K562 (cell line): ENCODE measurements around the gene PACS2. TPM values are rescaled to one million over a fixed set of nuclear protein-coding genes. Genes with fewer than 3 reads are reported as not detected.

ENCODE experiments used
- ATAC-seq: fragments of 200-7000 bp; cut with Tn5 transposase; 3 replicates; pipeline ENCODE4 v1.9.1; 2020; ENCODE audit warnings: moderate library complexity
- BruUV-seq: library from RNA; stranded (reverse); fragments of 400-500 nt; replicated peaks from 2 replicates; lab custom pipeline; 2021; lab: Mats Ljungman, UMichigan
- CTCF ChIA-PET: fragments of 300-600 bp; formaldehyde crosslinking; extraction: SDS; loops from one replicate; lab custom pipeline; 2021; ENCODE audit warnings: low intra/inter-chr PET ratio; lab: Yijun Ruan, JAX
- POLR2A ChIA-PET: fragments of 300-600, 350-650 bp; sonication (Branson Sonifier 250); formaldehyde crosslinking; extraction: SDS; loops from one replicate; lab custom pipeline; 2021; ENCODE audit warnings: antibody characterized with exemption, inconsistent platforms; lab: Yijun Ruan, JAX
- DNase-seq, 4 experiments: peaks; one replicate each; pipeline versions ENCODE4 v3.0.0 to v3.0.0-alpha.2; 2011 to 2018; ENCODE audit warnings: low spot score in 3 of 4, mixed read lengths in 3 of 4; ENCODE audit errors: extremely low read depth in 1 of 4
- FAIRE-seq: peaks from 2 replicates; lab custom pipeline; 2011; peaks lifted over from hg19 to GRCh38; lab: Jason Lieb, UNC
- H2AFZ ChIP-seq: 2 replicates; pipeline ENCODE4 v1.6.0; 2011; ENCODE audit warnings: low read depth, low read length, control low read depth, inconsistent platforms
- H3K27ac ChIP-seq: fragments of 200-600 bp; 3 replicates; pipeline ENCODE4 v1.8.0; 2011; ENCODE audit warnings: low read depth, mild to moderate bottlenecking, control low read depth, inconsistent platforms, low read length, moderate library complexity, mixed read lengths; ENCODE audit errors: extremely low read depth
- H3K27me3 ChIP-seq, 2 experiments: fragments of 300-600 bp in 1 of 2; 2 replicates in 1 of 2; 3 replicates in 1 of 2; pipeline versions ENCODE4 v1.6.0 to v1.8.0; 2011; ENCODE audit warnings: inconsistent platforms in 2 of 2, low read length in 2 of 2, mild to moderate bottlenecking in 1 of 2, mixed read lengths in 1 of 2, moderate library complexity in 1 of 2; ENCODE audit not compliant: control insufficient read depth in 2 of 2, insufficient read depth in 2 of 2
- H3K36me3 ChIP-seq: fragments of 300-600 bp; 3 replicates; pipeline ENCODE4 v1.8.0; 2011; ENCODE audit warnings: mild to moderate bottlenecking, low read length, inconsistent platforms; ENCODE audit not compliant: control insufficient read depth, insufficient read depth
- H3K4me1 ChIP-seq, 2 experiments: fragments of 200-600 bp in 1 of 2; replicated peaks in 1 of 2; 2 replicates in 1 of 2; 3 replicates in 1 of 2; pipeline versions ENCODE4 v1.5.1 to v1.8.0; 2011; ENCODE audit warnings: inconsistent platforms in 2 of 2, low read length in 2 of 2, mild to moderate bottlenecking in 1 of 2, mixed read lengths in 1 of 2, moderate library complexity in 1 of 2; ENCODE audit not compliant: control insufficient read depth in 2 of 2, insufficient read depth in 2 of 2
- H3K4me2 ChIP-seq: 2 replicates; pipeline ENCODE4 v1.6.1; 2011; ENCODE audit warnings: low read length, control low read depth, inconsistent platforms, mixed read lengths; ENCODE audit not compliant: insufficient read depth
- H3K4me3 ChIP-seq: fragments of 200-600 bp; sonication (generic), shearing (Covaris generic); 2 replicates; pipeline ENCODE4 v1.5.1; 2016; ENCODE audit warnings: control low read depth, inconsistent platforms
- H3K79me2 ChIP-seq: fragments of 200-600 bp; 3 replicates; pipeline ENCODE4 v1.8.0; 2011; ENCODE audit warnings: low read length, inconsistent platforms; ENCODE audit not compliant: control insufficient read depth, insufficient read depth
- H3K9ac ChIP-seq, 2 experiments: 2 replicates each; pipeline versions ENCODE4 v1.6.0 to v1.6.1; 2011; ENCODE audit warnings: low read depth in 2 of 2, low read length in 2 of 2, control low read depth in 1 of 2, inconsistent platforms in 1 of 2, mild to moderate bottlenecking in 1 of 2, mixed read lengths in 1 of 2; ENCODE audit not compliant: insufficient read depth in 1 of 2
- H3K9me1 ChIP-seq: one replicate; pipeline ENCODE4 v1.6.0; 2011; ENCODE audit warnings: inconsistent platforms, mild to moderate bottlenecking, low read length, moderate library complexity; ENCODE audit not compliant: control insufficient read depth, insufficient read depth
- H3K9me3 ChIP-seq: replicated peaks from 2 replicates; pipeline ENCODE4 v1.5.1; 2011; ENCODE audit warnings: low read depth, low read length, inconsistent platforms; ENCODE audit not compliant: control insufficient read depth, insufficient read depth
- H4K20me1 ChIP-seq: replicated peaks from 2 replicates; pipeline ENCODE4 v1.6.1; 2011; ENCODE audit warnings: low read length, inconsistent platforms, mixed read lengths; ENCODE audit not compliant: control insufficient read depth, insufficient read depth
- EHMT2 ChIP-seq: fragments of 450-650 bp; IDR thresholded peaks from 2 replicates; pipeline ENCODE4 v1.6.1; 2018; ENCODE audit warnings: antibody characterized with exemption
- HES1 ChIP-seq: fragments of 450-650 bp; IDR thresholded peaks from 2 replicates; pipeline ENCODE4 v1.6.1; 2016; ENCODE audit warnings: low read depth, mild to moderate bottlenecking, moderate library complexity
- NFIX ChIP-seq: fragments of 250-450 bp; sonication (Bioruptor Pico); IDR thresholded peaks from 2 replicates; pipeline ENCODE4 v1.4.0; 2020; ENCODE audit warnings: low read depth, mild to moderate bottlenecking, moderate library complexity
- POLR2B ChIP-seq: fragments of 450-650 bp; IDR thresholded peaks from 2 replicates; pipeline ENCODE4 v1.6.1; 2018; ENCODE audit warnings: low read depth; ENCODE audit not compliant: partially characterized antibody
- PTBP1 ChIP-seq: fragments of 200-400 bp; formaldehyde crosslinking; IDR thresholded peaks from 2 replicates; pipeline ENCODE4 v1.6.1; 2017; ENCODE audit warnings: low read depth, low read length
- RB1 ChIP-seq: fragments of 450-650 bp; IDR thresholded peaks from 2 replicates; pipeline ENCODE4 v1.6.1; 2017; ENCODE audit warnings: low read depth, mild to moderate bottlenecking
- TBL1XR1 ChIP-seq, 2 experiments: IDR thresholded peaks; 2 replicates each; pipeline ENCODE4 v1.6.1; 2012; ENCODE audit warnings: improper control_type of control experiment in 2 of 2, low read length in 2 of 2, mild to moderate bottlenecking in 1 of 2
- TRIM25 ChIP-seq: fragments of 450-650 bp; IDR thresholded peaks from 2 replicates; pipeline ENCODE4 v1.7.0; 2016; ENCODE audit warnings: borderline replicate concordance
- XRCC3 ChIP-seq: fragments of 450-650 bp; IDR thresholded peaks from 2 replicates; pipeline ENCODE4 v1.6.1; 2017; ENCODE audit warnings: mild to moderate bottlenecking, moderate library complexity
- ZBTB17 ChIP-seq: fragments of 450-650 bp; formaldehyde crosslinking; IDR thresholded peaks from 2 replicates; pipeline ENCODE4 v1.4.0; 2020; ENCODE audit warnings: mild to moderate bottlenecking
- ZEB2 ChIP-seq: fragments of 450-650 bp; IDR thresholded peaks from 2 replicates; pipeline ENCODE4 v1.6.1; 2016
- ZNF444 ChIP-seq: fragments of 250-450 bp; sonication (Bioruptor Pico); IDR thresholded peaks from 2 replicates; pipeline ENCODE4 v1.4.0; 2020; ENCODE audit warnings: mild to moderate bottlenecking, moderate library complexity
- WGBS: fragments of 100-300 bp; shearing (Covaris generic); methylation state at CpG from one replicate; pipeline ENCODE4 v1.1.6; 2016; ENCODE audit warnings: low coverage, mixed read lengths; ENCODE audit not compliant: insufficient coverage; ENCODE audit errors: missing lambda C conversion rate; 5-methylcytosine and 5-hydroxymethylcytosine counted together
- in situ Hi-C: fragments of 300-500 bp; cut with MboI; formaldehyde crosslinking; loops from 4 replicates; pipeline ENCODE4 v1.15.0; 2018; ENCODE audit warnings: inconsistent platforms, mixed read lengths
- intact Hi-C: fragments of 100-400 bp; cut with micrococcal nuclease; formaldehyde crosslinking; loops from 2 replicates; pipeline ENCODE4 v1.14.2; 2022
- polyA plus RNA-seq, 8 experiments: library from polyadenylated mRNA; depleted of rRNA in 4 of 8; stranded (reverse) in 5 of 8; unstranded in 3 of 8; fragments of >200 nt; fragmentation: Nextera tagmentation in 2 of 8; fragmentation: Illumina TruSeq in 1 of 8; extraction: Ambion mirVana in 2 of 8; extraction: Trizol in 1 of 8; gene quantifications; 2 replicates each; pipeline versions ENCODE4 v1.2.1 to v1.2.3, GENCODE V29; 2011 to 2014; ENCODE audit warnings: inconsistent platforms in 1 of 8, missing spikeins in 1 of 8
- total RNA-seq, 7 experiments: library from RNA; depleted of rRNA in 6 of 7; stranded (reverse); fragments of >200 nt in 6 of 7; fragmentation: Illumina TruSeq in 2 of 7; extraction: Trizol in 2 of 7; gene quantifications; 2 replicates each; pipeline versions ENCODE4 v1.2.1 to v1.2.3, GENCODE V29; 2011 to 2021; ENCODE audit warnings: low replicate concordance in 1 of 7

Gene PACS2
- total and polyA plus RNA-seq, 9 of the 15 experiments (the other 6 are each of a cell fraction or from before 2014, with no cell fraction given), result 0.11 to 20.8 (median 9.9) TPM

GRCh38 chr14:105394714-105395537 is 80.4 kb downstream of the PACS2 start:
- Histone ChIP-seq H3K27me3 (no peaks in the 10 kb centered on the region), H4K20me1 (no peaks in the 10 kb centered on the region), H3K36me3 (peaks cover 8% of the 10 kb centered on the region; the same call in 2 of the 3 replicates), H3K4me1 (peaks cover 5 to 78% of the 10 kb centered on the region in 2 experiments; a peak in 4 of 5 replicates), H3K4me2 (no peak overlapping the region), H3K9ac (peak overlapping the region in 1 of 2 experiments; percentile 76; a peak in 2 of 4 replicates), H2AFZ (no peak overlapping the region), H3K9me1 (no peaks in the 10 kb centered on the region), H3K4me3 (no peak overlapping the region), H3K9me3 (0 out of 2 replicates have a peak, but pooled peaks cover 3% of the 10 kb centered on the region), H3K79me2 (peaks cover 14% of the 10 kb centered on the region), H3K27ac (no peak overlapping the region)
- DNase-seq (no peak), FAIRE-seq (no peak), ATAC-seq (no peak)
- POLR2A ChIA-PET, result interaction anchor here (0.6 to 1.0 kb wide), 3 partner anchors 10 to 133 kb away, joined by 3 to 4 read pairs (median 3); no protein-coding TSS in a partner anchor
- in situ Hi-C loops, result no loop called here
- intact Hi-C loops, result no loop called here
- 66% methylated on average over 21 of the region's 25 CpGs for WGBS
- no TSS peak for BruUV-seq
- CTCF ChIA-PET, result no interaction called here
- no peak for TF ChIP-seq TRIM25
- TF ChIP-seq ZEB2, result no peak
- no peak for TF ChIP-seq ZNF444 (CRISPR knock-in tag)
- no peak for TF ChIP-seq XRCC3
- no peak for TF ChIP-seq NFIX (CRISPR knock-in tag)
- no peak for TF ChIP-seq EHMT2
- TF ChIP-seq PTBP1, result no peak
- TF ChIP-seq HES1, result no peak
- TF ChIP-seq RB1, result no peak
- no peak for TF ChIP-seq TBL1XR1 (IDR thresholded peaks at IDR 0.05; ENCODE audit: low read length in 2 of 2)
- TF ChIP-seq ZBTB17 (CRISPR knock-in tag), result no peak
- no peak for TF ChIP-seq POLR2B
